Brain microvascular endothelial cell (primary cell): ENCODE data around the gene ANKRD55.

ENCODE experiments used
- DNase-seq: peaks from one replicate; pipeline ENCODE4 v3.0.0-alpha.2; 2020
- H3K27ac ChIP-seq: fragments of 250-450 bp; sonication (Bioruptor Pico); 2 replicates; pipeline ENCODE4 v1.5.1; 2020; ENCODE audit warnings: mild to moderate bottlenecking, moderate library complexity
- H3K27me3 ChIP-seq: fragments of 250-450 bp; sonication (Bioruptor Pico); replicated peaks from 2 replicates; pipeline ENCODE4 v1.5.1; 2020; ENCODE audit warnings: mild to moderate bottlenecking
- H3K36me3 ChIP-seq: fragments of 250-450 bp; sonication (Bioruptor Pico); replicated peaks from 2 replicates; pipeline ENCODE4 v1.5.1; 2020; ENCODE audit warnings: mild to moderate bottlenecking
- H3K4me3 ChIP-seq: 2 replicates; pipeline ENCODE4 v1.5.1; 2011; ENCODE audit warnings: low read depth, mild to moderate bottlenecking, control low read depth, low read length, moderate library complexity
- CTCF ChIP-seq: IDR thresholded peaks from 2 replicates; pipeline ENCODE4 v1.5.1; 2011; ENCODE audit warnings: low read depth, mild to moderate bottlenecking, moderate library complexity, low read length, control low read depth, inconsistent platforms; ENCODE audit errors: missing control alignments
- in situ Hi-C: cut with HindIII; loops from 2 replicates; pipeline ENCODE4 v1.10.0; 2017; ENCODE audit warnings: low sequenced_read_pairs, low pct_ligation_motif_present

Gene ANKRD55

GRCh38 chr5:56200971-56201666 lies 32.0 kb downstream of the ANKRD55 start:
- DNase-seq, result peak; percentile 71
- peak; percentile 82 for TF ChIP-seq CTCF
- in situ Hi-C loops, result no loop called here
- H3K27me3 ChIP-seq, result no peaks in the 10 kb centered on the region
- H3K36me3 ChIP-seq, result no peaks in the 10 kb centered on the region
- no peak overlapping the region for H3K4me3 ChIP-seq
- H3K27ac ChIP-seq, result no peak overlapping the region

GRCh38 chr5:56195016-56195415 lies 38.1 kb downstream of the ANKRD55 start:
- no peak for DNase-seq
- no peaks in the 10 kb centered on the region for H3K27me3 ChIP-seq
- no peak for TF ChIP-seq CTCF
- no peak overlapping the region for H3K4me3 ChIP-seq
- H3K36me3 ChIP-seq, result no peaks in the 10 kb centered on the region
- no peak overlapping the region for H3K27ac ChIP-seq
- in situ Hi-C loops, result no loop called here

- no peak for TF ChIP-seq CTCF
- Histone ChIP-seq H3K27me3 (no peaks in the 10 kb centered on the region), H3K4me3 (no peak overlapping the region), H3K36me3 (no peaks in the 10 kb centered on the region), H3K27ac (no peak overlapping the region)
- DNase-seq, result no peak
- in situ Hi-C loops, result no loop called here
Observed at GRCh38 chr5:56192246-56192645, 40.9 kb downstream of the ANKRD55 start.

- no peak for DNase-seq
- Histone ChIP-seq H3K4me3 (no peak overlapping the region), H3K27ac (no peak overlapping the region), H3K36me3 (no peaks in the 10 kb centered on the region), H3K27me3 (no peaks in the 10 kb centered on the region)
- TF ChIP-seq CTCF, result no peak
- in situ Hi-C loops, result no loop called here
Observed at GRCh38 chr5:56191656-56192055, 41.5 kb downstream of the ANKRD55 start.

GRCh38 chr5:56190497-56190896 lies 42.6 kb downstream of the ANKRD55 start:
- no peak for TF ChIP-seq CTCF
- no peaks in the 10 kb centered on the region for H3K36me3 ChIP-seq
- H3K27me3 ChIP-seq, result no peaks in the 10 kb centered on the region
- H3K27ac ChIP-seq, result no peak overlapping the region
- H3K4me3 ChIP-seq, result no peak overlapping the region
- in situ Hi-C loops, result no loop called here
- peak; percentile 51 for DNase-seq

- Histone ChIP-seq H3K36me3 (no peaks in the 10 kb centered on the region), H3K27ac (no peak overlapping the region), H3K27me3 (no peaks in the 10 kb centered on the region), H3K4me3 (no peak overlapping the region)
- in situ Hi-C loops, result no loop called here
- TF ChIP-seq CTCF, result no peak
- DNase-seq, result no peak
Observed at GRCh38 chr5:56185768-56186311, 47.3 kb downstream of the ANKRD55 start.
